Tibial nerve (tissue), 3 donors: ENCODE data around the gene PIK3C2B.

Experiments
- POLR2A ChIP-seq, 2 donors: fragments of 450-650 bp; IDR thresholded peaks; one replicate each; pipeline ENCODE4 v1.6.1; 2017; ENCODE audit warnings: antibody characterized with exemption in 2 of 2, mild to moderate bottlenecking in 2 of 2, moderate library complexity in 2 of 2
- TF ChIP-seq, protein P1 (sequence below), 5 experiments: fragments of 200-600 bp in 3 of 5; fragments of 450-650 bp in 2 of 5; sonication (generic) in 3 of 5; IDR thresholded peaks; one replicate each; pipeline ENCODE4 v1.5.1; 2016 to 2019; ENCODE audit warnings: antibody characterized with exemption in 5 of 5, mild to moderate bottlenecking in 3 of 5, moderate library complexity in 2 of 5

DNA sequence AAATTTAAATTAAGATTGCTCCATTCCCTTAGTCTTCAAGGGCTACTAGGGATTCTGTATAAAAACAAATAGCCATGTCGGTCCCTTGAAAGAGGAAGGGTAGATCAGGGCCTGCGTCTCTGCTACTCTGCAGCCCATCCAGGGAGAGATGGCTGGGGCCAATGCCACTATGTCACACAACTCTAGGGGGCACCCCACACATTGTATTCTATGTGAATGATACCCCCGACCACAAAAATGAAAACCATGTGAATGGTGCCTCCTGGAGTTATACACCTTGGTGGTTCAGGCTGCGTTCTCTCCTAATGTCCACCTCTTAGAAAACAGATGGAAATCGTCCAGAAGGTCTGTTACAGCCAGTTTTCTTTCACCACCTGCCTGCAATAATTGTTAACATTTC lies 18.0 kb downstream of the PIK3C2B start:
- TF ChIP-seq, protein P1, sequence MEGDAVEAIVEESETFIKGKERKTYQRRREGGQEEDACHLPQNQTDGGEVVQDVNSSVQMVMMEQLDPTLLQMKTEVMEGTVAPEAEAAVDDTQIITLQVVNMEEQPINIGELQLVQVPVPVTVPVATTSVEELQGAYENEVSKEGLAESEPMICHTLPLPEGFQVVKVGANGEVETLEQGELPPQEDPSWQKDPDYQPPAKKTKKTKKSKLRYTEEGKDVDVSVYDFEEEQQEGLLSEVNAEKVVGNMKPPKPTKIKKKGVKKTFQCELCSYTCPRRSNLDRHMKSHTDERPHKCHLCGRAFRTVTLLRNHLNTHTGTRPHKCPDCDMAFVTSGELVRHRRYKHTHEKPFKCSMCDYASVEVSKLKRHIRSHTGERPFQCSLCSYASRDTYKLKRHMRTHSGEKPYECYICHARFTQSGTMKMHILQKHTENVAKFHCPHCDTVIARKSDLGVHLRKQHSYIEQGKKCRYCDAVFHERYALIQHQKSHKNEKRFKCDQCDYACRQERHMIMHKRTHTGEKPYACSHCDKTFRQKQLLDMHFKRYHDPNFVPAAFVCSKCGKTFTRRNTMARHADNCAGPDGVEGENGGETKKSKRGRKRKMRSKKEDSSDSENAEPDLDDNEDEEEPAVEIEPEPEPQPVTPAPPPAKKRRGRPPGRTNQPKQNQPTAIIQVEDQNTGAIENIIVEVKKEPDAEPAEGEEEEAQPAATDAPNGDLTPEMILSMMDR (IDR thresholded peaks at IDR 0.05): no peak
- TF ChIP-seq POLR2A (IDR thresholded peaks at IDR 0.05): no peak
